H1 (cell line): Measurements from ENCODE around the gene PLTP. TPM values are rescaled to one million over a fixed set of nuclear protein-coding genes. Genes with fewer than 3 reads are reported as not detected.

Source experiments
- FOSL1 ChIP-seq: IDR thresholded peaks from 2 replicates; pipeline ENCODE4 v1.6.1; 2011; ENCODE audit warnings: mild to moderate bottlenecking, low read depth, low read length, moderate library complexity; ENCODE audit not compliant: insufficient read depth
- polyA plus RNA-seq, 7 experiments: library from polyadenylated mRNA; depleted of rRNA in 3 of 7; stranded (reverse) in 5 of 7; unstranded in 2 of 7; fragments of >200 nt in 5 of 7; fragments of 200-250 nt in 2 of 7; gene quantifications; 1 replicate in 5 of 7; 2 replicates in 1 of 7; 4 replicates in 1 of 7; pipeline versions ENCODE4 v1.2.1 to v1.2.3, GENCODE V29; 2011 to 2013; ENCODE audit warnings: missing spikeins in 2 of 7, mixed read lengths in 2 of 7
- total RNA-seq: library from RNA; stranded (reverse); fragmentation: NEBNext Ultra II Directional; extraction: Animal tissue kit (Norgen Biotek cat#: 25700); gene quantifications from 2 replicates; pipeline ENCODE4 v1.2.1, GENCODE V29; 2021

Gene PLTP
- total and polyA plus RNA-seq, 2 of the 8 experiments (the other 6 are each of a cell fraction or from before 2014, with no cell fraction given), result 120 to 194 TPM

DNA sequence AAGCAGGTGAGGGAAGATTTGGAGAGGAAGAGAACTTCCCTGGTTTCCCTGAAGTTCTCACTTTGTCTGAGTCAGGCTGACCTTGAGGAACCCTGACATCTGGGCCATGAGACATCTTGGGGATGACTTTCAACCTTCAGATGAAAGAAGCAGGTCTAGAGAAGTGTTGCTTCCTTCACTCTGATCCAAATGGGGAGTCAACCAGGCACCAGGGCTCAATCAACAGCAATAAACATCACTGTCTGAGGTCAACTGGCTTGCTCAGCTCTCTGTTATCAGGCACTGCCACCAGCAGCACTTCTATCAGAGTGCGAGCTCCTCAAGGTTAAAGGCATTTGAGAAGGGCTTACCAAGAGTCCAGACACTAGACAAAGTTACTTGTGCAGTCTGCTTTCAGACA is 61.0 kb downstream of the PLTP start (continued):
- no peak for TF ChIP-seq FOSL1
- TF ChIP-seq, all 59 proteins: peak for 0
